22Rv1 (cell line): ENCODE measurements around the gene PALM.

Experiments
- ZFX ChIP-seq: fragments of 450-650 bp; IDR thresholded peaks from 2 replicates; pipeline ENCODE4 v1.6.1; 2017; ENCODE audit warnings: antibody characterized with exemption, borderline replicate concordance
- TF ChIP-seq, protein P1 (sequence below): fragments of 450-650 bp; IDR thresholded peaks from 2 replicates; pipeline ENCODE4 v1.5.1; 2017; ENCODE audit warnings: mild to moderate bottlenecking

DNA sequence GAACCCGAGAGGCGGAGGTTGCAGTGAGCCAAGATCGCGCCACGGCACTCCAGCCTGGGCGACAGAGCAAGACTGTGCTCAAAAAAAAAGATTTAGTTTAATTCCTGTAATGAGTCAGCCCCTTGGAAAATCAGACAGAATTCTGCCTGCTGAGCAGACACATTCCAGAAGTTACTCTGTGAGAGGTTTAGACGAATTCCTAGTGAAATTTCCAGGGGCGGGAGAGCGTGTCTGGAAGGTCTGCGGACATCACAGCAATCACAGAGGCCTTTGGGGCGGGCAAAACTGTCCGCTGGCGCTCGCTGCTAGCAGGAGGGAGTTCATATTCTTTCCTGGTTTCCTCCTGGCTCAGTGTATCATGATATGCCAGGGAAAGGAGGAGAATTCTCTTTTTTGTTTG is 59.7 kb downstream of the PALM start:
- TF ChIP-seq, protein P1, sequence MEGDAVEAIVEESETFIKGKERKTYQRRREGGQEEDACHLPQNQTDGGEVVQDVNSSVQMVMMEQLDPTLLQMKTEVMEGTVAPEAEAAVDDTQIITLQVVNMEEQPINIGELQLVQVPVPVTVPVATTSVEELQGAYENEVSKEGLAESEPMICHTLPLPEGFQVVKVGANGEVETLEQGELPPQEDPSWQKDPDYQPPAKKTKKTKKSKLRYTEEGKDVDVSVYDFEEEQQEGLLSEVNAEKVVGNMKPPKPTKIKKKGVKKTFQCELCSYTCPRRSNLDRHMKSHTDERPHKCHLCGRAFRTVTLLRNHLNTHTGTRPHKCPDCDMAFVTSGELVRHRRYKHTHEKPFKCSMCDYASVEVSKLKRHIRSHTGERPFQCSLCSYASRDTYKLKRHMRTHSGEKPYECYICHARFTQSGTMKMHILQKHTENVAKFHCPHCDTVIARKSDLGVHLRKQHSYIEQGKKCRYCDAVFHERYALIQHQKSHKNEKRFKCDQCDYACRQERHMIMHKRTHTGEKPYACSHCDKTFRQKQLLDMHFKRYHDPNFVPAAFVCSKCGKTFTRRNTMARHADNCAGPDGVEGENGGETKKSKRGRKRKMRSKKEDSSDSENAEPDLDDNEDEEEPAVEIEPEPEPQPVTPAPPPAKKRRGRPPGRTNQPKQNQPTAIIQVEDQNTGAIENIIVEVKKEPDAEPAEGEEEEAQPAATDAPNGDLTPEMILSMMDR = no peak
- TF ChIP-seq ZFX = no peak
